Stimulated activated CD4-positive, alpha-beta T cell treated with anti-CD3 and anti-CD28 coated beads, Interleukin-12 subunit alpha, Interleukin-12 subunit beta, amount 100 ng/mL, for 4 hours (primary cell): ENCODE results near the gene EFNB2.

ENCODE experiments used
- DNase-seq: peaks from one replicate; pipeline ENCODE4 v3.0.0-alpha.2; 2020

The EFNB2 gene

DNA sequence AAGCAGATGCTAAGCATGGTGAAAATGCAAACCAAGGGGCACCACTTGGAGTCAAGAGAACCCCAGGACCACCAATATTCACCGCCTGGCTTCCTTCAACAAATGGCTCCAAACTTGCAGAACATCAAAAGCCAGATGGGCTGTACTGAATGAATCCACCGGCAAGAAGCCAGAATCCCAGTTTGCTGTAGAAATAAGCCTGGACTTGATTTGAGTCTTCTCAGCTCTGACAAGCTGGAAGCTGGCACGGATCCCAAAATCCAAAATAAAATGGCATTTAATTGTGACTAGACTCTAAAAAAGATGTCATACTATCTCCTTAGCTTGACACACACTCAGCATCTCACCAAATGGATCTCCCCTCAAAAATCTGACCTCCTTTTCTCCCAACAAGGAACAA is 11.9 kb downstream of the EFNB2 start:
- DNase-seq: no peak

DNA sequence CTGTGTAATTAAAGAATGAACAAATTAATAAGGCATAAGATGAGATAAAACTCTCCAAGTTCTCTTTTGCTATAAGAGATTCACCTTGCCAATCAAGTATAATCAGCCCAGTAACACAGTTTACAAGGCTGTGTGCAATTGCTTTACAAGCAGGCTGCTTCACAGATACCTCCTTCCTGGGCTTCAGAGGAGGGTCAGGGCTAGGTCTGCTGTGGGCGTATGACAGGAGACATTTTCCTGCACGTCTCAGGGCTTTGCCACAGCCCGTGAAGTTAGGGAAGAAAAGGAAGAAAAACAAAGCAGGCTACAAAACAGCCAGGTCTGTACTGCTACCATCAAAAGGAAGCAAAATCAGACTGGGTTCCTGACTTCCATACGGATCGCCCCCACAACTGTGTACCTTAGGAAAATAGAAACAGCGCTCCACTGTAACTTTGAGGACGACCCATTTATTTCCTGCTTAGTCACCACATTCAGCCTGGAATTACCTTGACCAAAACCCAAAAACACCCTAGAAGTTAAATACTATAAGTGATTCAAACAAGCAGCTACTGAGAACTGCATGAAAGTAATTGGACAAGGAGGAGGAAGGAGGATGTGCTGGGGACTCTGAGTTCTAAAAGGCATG is 12.4 kb downstream of the EFNB2 start:
- DNase-seq: no peak

DNA sequence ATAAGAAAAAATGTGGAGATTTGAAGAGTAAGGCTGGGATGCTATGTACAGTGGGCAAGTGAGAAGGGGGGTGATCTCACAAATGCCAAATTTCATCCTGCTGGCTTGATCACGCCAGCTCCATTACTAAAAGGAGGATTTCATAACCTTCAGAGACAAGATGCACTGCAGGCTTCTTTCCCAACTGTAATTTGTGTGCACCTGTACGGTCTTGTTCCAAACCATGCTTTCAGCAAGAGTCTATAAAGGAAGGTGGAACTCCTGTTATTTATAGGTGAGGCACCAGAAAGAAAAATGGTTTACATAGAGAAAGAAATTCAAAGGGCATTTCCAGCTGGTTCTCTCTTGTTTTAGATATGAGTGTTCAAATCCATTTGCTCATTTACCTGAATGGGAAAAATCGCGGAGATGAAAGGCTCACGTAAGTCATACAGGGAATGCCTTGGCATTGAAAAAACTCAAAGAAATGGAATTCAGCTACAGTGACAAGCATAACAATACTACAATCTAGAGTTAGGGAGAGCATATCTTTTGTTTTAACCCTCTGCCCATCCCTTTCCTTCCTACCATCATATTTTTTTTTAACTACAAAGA is 13.3 kb downstream of the EFNB2 start:
- no peak for DNase-seq

DNA sequence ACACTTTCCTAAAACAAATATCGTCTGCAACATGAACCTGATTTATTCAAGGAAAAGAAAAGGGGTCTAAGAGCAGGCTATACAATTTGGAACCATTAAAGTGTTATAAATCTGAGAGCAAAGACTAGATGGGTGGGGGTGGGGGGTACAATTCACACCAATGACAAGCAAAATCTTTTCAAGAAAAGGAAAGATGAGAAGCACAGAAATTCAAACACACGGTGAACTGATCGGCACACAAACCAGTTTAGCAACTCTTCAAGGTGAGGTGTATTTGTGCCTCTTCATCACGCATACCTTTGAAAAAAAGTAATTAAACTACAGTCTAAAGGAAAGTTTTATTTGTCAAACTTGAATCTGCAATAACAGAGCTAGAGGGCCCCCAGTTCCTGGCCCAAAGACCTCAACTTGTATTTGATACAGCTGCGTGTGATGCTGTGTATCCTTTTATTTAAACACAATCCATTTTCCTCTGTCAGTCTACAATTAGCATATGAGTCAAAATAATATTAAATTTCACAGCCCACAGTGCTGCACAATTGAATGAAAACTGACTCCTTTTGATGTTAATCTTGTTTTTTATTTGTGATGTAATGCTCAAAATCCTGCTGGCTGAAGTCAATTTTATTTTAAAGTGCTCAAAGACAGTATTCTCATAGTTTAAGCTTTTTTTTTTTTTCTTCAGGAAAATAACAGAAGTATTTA is 14.2 kb downstream of the EFNB2 start:
- no peak for DNase-seq

DNA sequence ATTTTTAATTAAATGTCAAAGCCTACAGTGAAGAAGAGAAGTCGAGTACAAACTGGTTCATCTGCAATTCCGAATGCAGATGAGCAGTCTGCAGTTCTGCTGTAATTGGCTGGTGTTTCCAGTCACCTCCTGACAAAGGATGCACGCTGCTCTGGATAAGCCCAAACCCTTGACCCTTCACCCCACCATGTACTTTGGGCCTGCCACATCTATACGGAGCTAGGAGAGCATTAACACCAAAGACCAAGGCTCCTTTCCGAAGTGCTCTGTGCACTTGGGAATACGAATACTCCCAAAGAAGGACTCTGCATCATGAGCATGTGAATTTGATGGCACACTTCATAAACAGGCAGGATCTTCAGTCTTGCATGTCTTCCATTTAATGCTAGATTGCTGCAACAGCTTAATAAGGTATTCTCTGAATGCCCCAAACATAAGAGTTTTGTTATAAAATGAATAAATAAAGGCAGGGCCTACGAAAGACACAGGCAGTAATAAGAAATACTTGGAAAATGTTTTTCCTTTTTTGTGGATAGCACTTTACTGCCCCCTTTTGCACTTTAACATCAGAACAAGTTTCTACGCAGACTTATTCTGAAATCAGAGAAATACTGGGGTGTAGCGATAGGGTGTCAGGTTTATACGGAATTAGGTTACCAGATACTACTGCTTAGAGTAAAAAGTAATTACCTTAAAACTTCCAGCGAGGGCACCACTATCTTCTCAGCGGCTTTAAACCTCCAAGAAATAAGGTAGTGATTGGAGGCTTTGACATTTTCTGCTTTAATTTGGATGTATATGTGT is 15.0 kb downstream of the EFNB2 start:
- DNase-seq: no peak

- DNase-seq: no peak
These were observed 16.9 kb downstream of the EFNB2 start for GRCh38 chr13:106518512-106518911.

DNA sequence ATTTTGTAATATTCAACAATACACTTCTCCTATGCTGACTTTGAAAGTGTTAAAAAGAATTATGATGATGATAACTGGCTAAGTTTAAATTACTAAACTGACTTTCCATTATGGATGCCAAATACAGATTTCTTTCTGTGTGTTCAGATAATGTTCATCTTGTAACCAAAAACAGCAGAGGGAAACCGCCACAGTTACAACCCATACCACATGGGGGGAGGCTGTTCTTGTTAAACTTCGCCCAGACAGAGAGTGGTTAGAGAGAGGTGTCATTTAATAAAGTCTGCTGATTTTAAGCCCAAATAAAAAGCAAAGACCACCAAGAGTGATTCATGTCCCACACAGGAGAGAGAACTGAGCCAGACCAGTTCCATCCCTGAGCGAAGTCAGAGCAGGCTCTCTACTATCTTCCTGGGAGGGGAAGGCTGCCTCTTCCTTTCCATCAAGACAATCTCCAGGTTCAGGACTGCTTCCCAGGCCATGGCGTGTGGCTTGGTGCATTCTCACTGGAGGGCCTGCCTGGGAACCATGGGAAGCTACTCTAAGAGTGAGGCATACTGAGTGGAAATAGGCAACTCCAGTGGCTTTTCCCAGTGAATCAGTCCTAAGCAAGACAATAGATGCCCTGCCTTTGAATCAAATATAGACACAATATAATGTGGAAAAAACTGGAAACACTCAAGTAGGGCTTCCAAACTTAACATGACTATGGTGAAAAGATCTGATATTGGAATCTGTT is 18.2 kb downstream of the EFNB2 start:
- DNase-seq: no peak

- no peak for DNase-seq
These were observed 19.7 kb downstream of the EFNB2 start for GRCh38 chr13:106515635-106516254.

- no peak for DNase-seq
These were observed 20.4 kb downstream of the EFNB2 start for GRCh38 chr13:106514928-106515634.

DNA sequence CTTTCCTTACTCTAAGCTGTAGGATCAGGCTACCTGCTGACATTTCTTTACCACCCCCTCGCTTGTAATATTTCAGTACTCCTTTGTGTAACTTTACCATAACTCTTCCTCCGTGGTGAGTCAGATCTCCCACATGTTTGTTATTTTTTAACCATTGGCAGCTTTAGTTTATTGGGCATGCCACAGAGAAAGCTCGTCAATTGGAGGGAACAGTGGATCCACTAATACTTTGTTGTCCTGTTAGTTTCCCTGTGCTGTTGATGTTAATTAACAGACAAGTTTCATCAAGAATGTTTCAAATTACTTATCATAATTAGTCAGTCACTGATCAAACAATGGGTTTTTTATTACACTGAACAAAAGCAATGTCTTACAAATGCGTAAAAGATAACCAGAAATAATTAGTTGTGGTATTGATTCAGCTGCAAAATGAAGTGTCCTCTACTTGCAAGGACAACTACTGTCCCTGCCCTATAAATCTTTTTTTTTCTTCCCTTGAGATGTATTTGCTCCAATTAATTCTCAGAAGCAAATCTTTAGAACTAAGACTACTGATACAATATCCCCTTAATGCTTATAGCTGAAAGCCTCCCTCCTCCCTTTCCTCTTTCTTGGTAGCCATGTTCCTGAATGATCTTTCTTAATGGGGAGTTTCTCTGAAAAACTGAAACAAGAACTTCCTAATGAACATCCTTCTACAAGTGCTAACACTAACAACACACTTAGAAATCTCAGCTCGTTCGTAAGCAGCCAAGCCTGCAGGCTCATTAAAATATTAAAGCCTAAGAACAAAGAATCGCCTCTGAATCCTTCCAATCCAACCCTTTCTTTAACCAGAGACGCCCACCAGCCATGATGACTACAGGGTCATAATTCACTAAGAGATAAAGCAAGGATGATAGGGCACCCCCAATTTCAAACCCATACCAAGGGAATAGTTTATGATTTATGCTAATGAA is 22.2 kb downstream of the EFNB2 start:
- no peak for DNase-seq

- DNase-seq: no peak
These were observed 27.7 kb downstream of the EFNB2 start for GRCh38 chr13:106507560-106508274.

GRCh38 chr13:106506286-106506685 is 29.2 kb downstream of the EFNB2 start:
- DNase-seq: no peak

GRCh38 chr13:106505732-106506131 is 29.7 kb downstream of the EFNB2 start:
- no peak for DNase-seq

DNA sequence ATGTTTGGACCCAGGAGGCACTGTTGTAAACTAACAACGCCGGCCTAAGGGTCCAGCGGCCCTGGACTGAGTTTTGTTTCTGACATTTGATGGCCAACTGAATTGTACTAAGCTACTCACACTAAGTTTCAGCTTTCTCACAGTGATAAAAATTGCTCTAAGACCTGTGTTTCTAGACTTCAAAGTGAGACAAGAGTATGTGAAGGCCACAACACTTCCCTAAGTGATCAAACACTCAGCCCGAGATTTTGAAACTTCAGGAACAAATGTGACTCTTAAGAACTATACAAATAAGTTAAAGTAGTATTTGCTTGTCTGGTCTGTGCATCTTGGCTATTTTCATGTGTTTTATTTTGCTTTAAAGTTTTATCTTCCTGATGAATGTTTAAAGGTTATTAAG is 30.2 kb downstream of the EFNB2 start:
- DNase-seq: no peak

DNA sequence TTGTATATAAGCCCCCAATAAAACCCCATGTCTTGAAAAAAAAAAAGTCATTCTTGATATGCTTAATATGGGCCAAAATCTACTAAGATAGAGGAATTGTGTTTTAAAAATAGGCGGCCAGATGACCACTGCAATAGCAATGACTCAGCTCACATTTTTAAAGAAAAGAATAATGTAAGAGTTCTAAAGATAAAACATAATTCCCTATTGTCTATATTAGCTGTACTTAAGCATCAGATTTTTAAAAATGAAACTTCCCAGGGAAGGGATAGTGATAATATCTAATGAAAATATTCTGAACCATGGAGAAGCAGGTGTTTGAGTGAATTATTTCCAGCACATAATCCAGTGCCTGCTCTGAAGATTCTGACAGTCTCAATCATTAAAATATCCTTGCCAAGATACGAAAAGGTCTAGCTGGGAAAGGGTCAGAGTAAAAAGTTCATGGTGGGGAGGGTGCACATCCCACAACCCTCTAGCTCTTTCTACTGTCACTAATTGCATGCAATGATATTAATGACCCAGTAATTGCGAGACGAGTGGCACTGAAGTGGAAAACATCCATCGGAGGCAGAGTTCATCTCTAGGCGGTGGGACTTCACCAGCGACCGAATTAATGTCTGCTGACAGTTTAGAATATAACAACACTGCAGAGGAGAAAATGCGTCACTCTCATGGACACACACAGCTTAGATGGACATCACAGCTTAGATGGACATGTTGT is 31.6 kb downstream of the EFNB2 start:
- DNase-seq: no peak

- DNase-seq: no peak
These were observed 32.2 kb downstream of the EFNB2 start for GRCh38 chr13:106503272-106503671.

DNA sequence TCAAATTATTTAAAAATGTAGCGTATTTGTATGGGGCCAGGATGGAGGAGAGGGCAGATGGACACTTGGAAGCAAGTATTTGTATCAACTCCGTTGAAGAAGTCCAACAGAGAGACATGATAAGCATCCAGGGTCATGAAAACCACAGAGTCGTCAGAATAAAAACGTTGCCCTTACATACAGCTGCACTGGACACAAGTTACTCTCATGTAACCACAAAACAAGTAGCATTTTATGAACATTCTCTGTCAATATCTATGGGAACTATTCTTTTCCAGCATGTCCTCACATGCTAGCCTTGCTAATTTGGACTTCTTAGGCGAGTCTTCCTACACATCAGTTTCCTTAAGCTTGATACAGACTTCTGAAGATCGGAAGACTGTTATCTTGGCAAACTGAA is 35.0 kb downstream of the EFNB2 start:
- no peak for DNase-seq

DNA sequence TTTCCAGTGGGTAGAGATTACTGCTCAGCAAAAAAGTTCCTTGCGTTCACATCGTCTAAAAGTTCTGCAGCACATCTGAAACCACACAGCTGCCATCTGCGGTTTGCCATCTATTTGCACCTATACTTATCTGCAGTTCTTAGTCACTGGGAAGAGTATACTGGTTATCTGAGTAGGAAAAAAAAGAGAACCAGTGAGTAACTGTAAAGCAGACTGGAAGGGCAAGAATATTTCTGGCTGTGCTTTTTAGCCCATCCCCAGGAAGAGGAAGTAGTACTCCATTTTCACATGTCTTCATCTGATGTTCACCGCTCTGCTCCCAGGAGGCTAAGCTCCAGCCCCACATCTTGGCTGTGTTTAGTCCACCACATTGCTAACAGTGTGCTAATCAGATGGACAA is 35.6 kb downstream of the EFNB2 start:
- no peak for DNase-seq

DNA sequence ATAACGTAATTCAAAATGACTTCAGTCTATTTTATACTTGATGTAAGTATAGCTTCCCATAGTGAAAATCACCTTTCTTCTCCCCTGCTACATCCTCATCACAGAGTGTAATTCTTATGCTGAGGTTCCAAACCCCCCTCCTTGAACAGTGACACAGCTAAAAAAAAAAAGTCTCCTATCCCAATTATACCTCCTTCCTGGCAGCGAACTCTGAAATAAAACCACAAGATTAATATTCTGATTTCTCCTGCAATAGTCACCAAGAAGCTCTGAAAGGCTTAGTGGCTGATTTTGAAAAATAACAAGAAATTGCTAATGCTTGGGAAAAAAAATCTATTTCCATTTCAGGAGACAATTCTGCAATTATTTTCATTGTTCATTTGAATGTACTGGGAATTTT is 36.3 kb downstream of the EFNB2 start:
- DNase-seq: no peak
